GM12892 (cell line): ENCODE measurements around the gene ZNF649.

Experiments
- POLR2A ChIP-seq: IDR thresholded peaks from 2 replicates; pipeline ENCODE4 v1.6.1; 2011; ENCODE audit warnings: low read depth, low read length, control low read depth
- POLR2AphosphoS5 ChIP-seq: IDR thresholded peaks from 2 replicates; pipeline ENCODE4 v1.6.1; 2011; ENCODE audit warnings: low read depth, low read length, control low read depth
- TAF1 ChIP-seq: IDR thresholded peaks from 2 replicates; pipeline ENCODE4 v1.6.1; 2011; ENCODE audit warnings: low read depth, mild to moderate bottlenecking, control low read depth, low read length, borderline replicate concordance

DNA sequence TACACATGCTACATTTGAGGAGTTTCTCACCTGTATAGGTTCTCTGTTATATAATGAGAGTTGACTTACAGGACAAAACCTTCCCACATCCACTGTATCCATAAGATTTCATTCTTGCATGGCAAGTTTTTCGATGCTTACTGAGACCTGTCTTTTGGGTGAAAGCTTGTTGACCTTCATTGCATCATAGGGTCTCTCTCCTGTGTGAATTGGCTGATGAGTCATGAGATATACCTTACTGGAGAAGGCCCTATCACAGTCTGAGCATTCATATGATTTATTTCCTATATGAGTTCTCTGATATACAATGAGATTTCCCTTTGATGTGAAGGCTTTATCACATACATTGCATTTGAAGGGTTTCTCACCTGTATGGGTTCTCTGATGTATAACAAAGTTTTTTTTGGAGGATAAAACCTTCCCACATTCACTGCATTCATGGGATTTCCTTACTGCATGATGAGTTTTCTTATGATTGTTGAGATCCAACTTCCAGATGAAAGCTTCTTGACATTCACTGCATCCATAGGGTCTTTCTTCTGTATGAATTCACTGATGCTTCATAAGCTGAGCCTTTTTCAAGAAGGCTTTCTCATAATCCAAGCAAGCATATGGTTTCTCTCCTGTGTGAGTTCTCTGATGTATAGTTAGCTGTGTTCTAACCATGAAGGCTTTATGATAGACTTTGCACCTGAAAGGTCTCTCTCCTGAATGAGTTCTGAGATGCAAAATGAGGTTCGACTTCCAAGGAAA is 42.8 kb downstream of the ZNF649 start:
- no peak for TF ChIP-seq POLR2AphosphoS5
- TF ChIP-seq TAF1: no peak
- no peak for TF ChIP-seq POLR2A
